ENCODE measurements around the gene WWC2. TPM values are rescaled to one million over a fixed set of nuclear protein-coding genes. Genes with fewer than 3 reads are reported as not detected.

WWC2 gene
- total RNA-seq, 1 donor from 2014 or later = 39.6 TPM

GRCh38 chr4:183172881-183173280, 73.8 kb downstream of the WWC2 start:
- Histone ChIP-seq H4K20me1 (ENCODE audit: low read depth) (peaks cover 40% of the 10 kb centered on the region), H3K9me3 (ENCODE audit: low read depth) (no peaks in the 10 kb centered on the region), H3K27me3 (no peaks in the 10 kb centered on the region), H2AFZ (replicated peaks) (no peak overlapping the region), H3K4me3 (no peak overlapping the region), H3K9ac (no peak overlapping the region), H3K36me3 (no peaks in the 10 kb centered on the region), H3F3A (ENCODE audit: low read depth) (peaks cover 15% of the 10 kb centered on the region), H3K4me2 (peak overlapping the region; percentile 33), H3K79me2 (ENCODE audit: low read depth) (peaks cover 93% of the 10 kb centered on the region), H3K27ac (no peak overlapping the region), H3K4me1 (peaks cover 27% of the 10 kb centered on the region)
- no peak for TF ChIP-seq EZH2 (IDR thresholded peaks at IDR 0.05)
- TF ChIP-seq CTCF (IDR thresholded peaks at IDR 0.05) = no peak
- no peak for TF ChIP-seq EZH2phosphoT487 (IDR thresholded peaks at IDR 0.05)
- no peak for DNase-seq (ENCODE audit: low spot score)
- Mint-ChIP-seq H3K27me3 (ENCODE audit: insufficient read depth, low read depth) (peaks cover 2% of the 10 kb centered on the region), H3K4me1 (peaks cover 21% of the 10 kb centered on the region), H3K9me3 (no peaks in the 10 kb centered on the region), H3K27ac (no peak overlapping the region), H3K4me3 (no peak overlapping the region), H3K36me3 (no peaks in the 10 kb centered on the region)

- H3K4me1 ChIP-seq = peaks cover 27% of the 10 kb centered on the region
- Mint-ChIP-seq H3K27me3 (ENCODE audit: insufficient read depth, low read depth) (peaks cover 2% of the 10 kb centered on the region), H3K9me3 (peaks cover 1% of the 10 kb centered on the region), H3K4me1 (peaks cover 21% of the 10 kb centered on the region), H3K36me3 (no peaks in the 10 kb centered on the region), H3K27ac (peak overlapping the region; percentile 15), H3K4me3 (no peak overlapping the region)
- H3F3A ChIP-seq (ENCODE audit: low read depth) = peaks cover 15% of the 10 kb centered on the region
- H2AFZ ChIP-seq (replicated peaks) = no peak overlapping the region
- H3K4me2 ChIP-seq = peak overlapping the region; percentile 33
- H4K20me1 ChIP-seq (ENCODE audit: low read depth) = peaks cover 40% of the 10 kb centered on the region
- no peaks in the 10 kb centered on the region for H3K36me3 ChIP-seq
- no peak overlapping the region for H3K9ac ChIP-seq
- H3K27me3 ChIP-seq = no peaks in the 10 kb centered on the region
- peak; percentile 62 for DNase-seq (ENCODE audit: low spot score)
- H3K27ac ChIP-seq = peak overlapping the region; percentile 22
- TF ChIP-seq EZH2 (IDR thresholded peaks at IDR 0.05) (no peak), CTCF (IDR thresholded peaks at IDR 0.05) (no peak), EZH2phosphoT487 (IDR thresholded peaks at IDR 0.05) (no peak)
- H3K79me2 ChIP-seq (ENCODE audit: low read depth) = peaks cover 94% of the 10 kb centered on the region
- no peaks in the 10 kb centered on the region for H3K9me3 ChIP-seq (ENCODE audit: low read depth)
- no peak overlapping the region for H3K4me3 ChIP-seq
Observed at GRCh38 chr4:183173580-183174526, 74.8 kb downstream of the WWC2 start.

GRCh38 chr4:183175631-183176232, 76.7 kb downstream of the WWC2 start:
- TF ChIP-seq EZH2 (IDR thresholded peaks at IDR 0.05) (no peak), CTCF (IDR thresholded peaks at IDR 0.05) (no peak), EZH2phosphoT487 (IDR thresholded peaks at IDR 0.05) (no peak)
- H3K36me3 ChIP-seq = no peaks in the 10 kb centered on the region
- H3K4me3 Mint-ChIP-seq = no peak overlapping the region
- H2AFZ ChIP-seq (replicated peaks) = no peak overlapping the region
- H3K9me3 ChIP-seq (ENCODE audit: low read depth) = no peaks in the 10 kb centered on the region
- H3K4me1 ChIP-seq = peaks cover 21% of the 10 kb centered on the region
- H3K36me3 Mint-ChIP-seq = no peaks in the 10 kb centered on the region
- no peak overlapping the region for H3K27ac Mint-ChIP-seq
- no peak overlapping the region for H3K9ac ChIP-seq
- peaks cover 2% of the 10 kb centered on the region for H3K27me3 Mint-ChIP-seq (ENCODE audit: insufficient read depth, low read depth)
- H3K4me2 ChIP-seq = no peak overlapping the region
- H3K27ac ChIP-seq = no peak overlapping the region
- peaks cover 98% of the 10 kb centered on the region for H3K79me2 ChIP-seq (ENCODE audit: low read depth)
- H3K9me3 Mint-ChIP-seq = peaks cover 3% of the 10 kb centered on the region
- peaks cover 18% of the 10 kb centered on the region for H3K4me1 Mint-ChIP-seq
- H3F3A ChIP-seq (ENCODE audit: low read depth) = peaks cover 10% of the 10 kb centered on the region
- no peak for DNase-seq (ENCODE audit: low spot score)
- H3K4me3 ChIP-seq = no peak overlapping the region
- peaks cover 35% of the 10 kb centered on the region for H4K20me1 ChIP-seq (ENCODE audit: low read depth)
- H3K27me3 ChIP-seq = no peaks in the 10 kb centered on the region
